Activated CD4-positive, alpha-beta T cell treated with anti-CD3 and anti-CD28 coated beads for 4 hours (primary cell): ENCODE measurements around the gene ALG8.

Experiments used
- DNase-seq, 2 donors: peaks; one replicate each; pipeline ENCODE4 v3.0.0-alpha.2; 2020

The ALG8 gene

GRCh38 chr11:78158987-78159652 lies 19.7 kb upstream of the ALG8 start:
- DNase-seq, result no peak

- no peak for DNase-seq
These were observed 16.9 kb upstream of the ALG8 start for GRCh38 chr11:78156127-78156844.

- DNase-seq, result no peak
These were observed 12.4 kb upstream of the ALG8 start for GRCh38 chr11:78151804-78152203.

- no peak for DNase-seq
These were observed 11.3 kb upstream of the ALG8 start for GRCh38 chr11:78150754-78151153.

GRCh38 chr11:78150346-78150745 lies 10.9 kb upstream of the ALG8 start:
- DNase-seq, result no peak

GRCh38 chr11:78149646-78150045 lies 10.2 kb upstream of the ALG8 start:
- no peak for DNase-seq

- DNase-seq, result no peak
These were observed 8.4 kb upstream of the ALG8 start for GRCh38 chr11:78147807-78148206.

GRCh38 chr11:78145511-78146025 lies 6.1 kb upstream of the ALG8 start:
- no peak for DNase-seq

GRCh38 chr11:78140392-78141077 lies 1.1 kb upstream of the ALG8 start:
- peak in 1 of 2 donors; percentile 4 for DNase-seq

GRCh38 chr11:78138694-78139421 lies 568 bp downstream of the ALG8 start:
- DNase-seq, result peak; percentile 46 to 51

- DNase-seq, result no peak
These were observed 1.1 kb downstream of the ALG8 start for GRCh38 chr11:78138291-78138690.

GRCh38 chr11:78132475-78132874 lies 7.0 kb downstream of the ALG8 start:
- no peak for DNase-seq

GRCh38 chr11:78131956-78132355 lies 7.5 kb downstream of the ALG8 start:
- no peak for DNase-seq

- DNase-seq, result no peak
These were observed 12.0 kb downstream of the ALG8 start for GRCh38 chr11:78127403-78127802.

GRCh38 chr11:78112582-78113275 lies 26.7 kb downstream of the ALG8 start:
- DNase-seq, result no peak

- no peak for DNase-seq
These were observed 28.1 kb downstream of the ALG8 start for GRCh38 chr11:78111298-78111697.

- DNase-seq, result no peak
These were observed 28.6 kb downstream of the ALG8 start for GRCh38 chr11:78110830-78111229.

GRCh38 chr11:78110351-78110750 lies 29.1 kb downstream of the ALG8 start:
- DNase-seq, result no peak

GRCh38 chr11:78109081-78110015 lies 30.1 kb downstream of the ALG8 start:
- no peak for DNase-seq

GRCh38 chr11:78100676-78101472 lies 38.6 kb downstream of the ALG8 start:
- DNase-seq, result no peak
